K562 (cell line): ENCODE data around the gene CNKSR3. TPM values are rescaled to one million over a fixed set of nuclear protein-coding genes. Genes with fewer than 3 reads are reported as not detected.

Source experiments
- EP400 ChIP-seq: fragments of 450-650 bp; IDR thresholded peaks from 2 replicates; pipeline ENCODE4 v1.6.1; 2017; ENCODE audit warnings: antibody characterized with exemption, mild to moderate bottlenecking, moderate library complexity
- FOXJ3 ChIP-seq: sonication (generic); formaldehyde crosslinking; IDR thresholded peaks from 2 replicates; pipeline ENCODE4 v1.4.0; 2020; ENCODE audit warnings: mild to moderate bottlenecking, missing genetic modification reagents
- HDGF ChIP-seq: fragments of 450-650 bp; IDR thresholded peaks from 2 replicates; pipeline ENCODE4 v1.6.1; 2016
- KLF10 ChIP-seq: fragments of 250-450 bp; sonication (Bioruptor Pico); IDR thresholded peaks from 2 replicates; pipeline ENCODE4 v1.6.1; 2021; ENCODE audit warnings: matching md5 sums
- LCOR ChIP-seq: sonication (generic); formaldehyde crosslinking; IDR thresholded peaks from 2 replicates; pipeline ENCODE4 v1.8.0; 2022; ENCODE audit warnings: mild to moderate bottlenecking, missing genetic modification reagents
- LEF1 ChIP-seq: fragments of 450-650 bp; IDR thresholded peaks from 2 replicates; pipeline ENCODE4 v1.6.1; 2016; ENCODE audit warnings: mild to moderate bottlenecking
- MAZ ChIP-seq, 2 experiments: fragments of 450-650 bp in 1 of 2; sonication (generic) in 1 of 2; formaldehyde crosslinking; IDR thresholded peaks in 1 of 2; conservative IDR thresholded peaks in 1 of 2; 2 replicates each; pipeline versions ENCODE4 v1.4.0 to v1.5.0; 2020; ENCODE audit warnings: mild to moderate bottlenecking in 1 of 2, missing genetic modification reagents in 1 of 2
- MED1 ChIP-seq: sonication (generic); formaldehyde crosslinking; IDR thresholded peaks from 2 replicates; pipeline ENCODE4 v1.8.1; 2023; ENCODE audit warnings: missing genetic modification reagents, borderline replicate concordance
- NR1H2 ChIP-seq: sonication (generic); formaldehyde crosslinking; IDR thresholded peaks from 2 replicates; pipeline ENCODE4 v1.4.0; 2020; ENCODE audit warnings: mild to moderate bottlenecking, missing genetic modification reagents
- PHF8 ChIP-seq: fragments of 200-600 bp; sonication (generic); IDR thresholded peaks from 2 replicates; pipeline ENCODE4 v1.6.1; 2012; ENCODE audit warnings: mixed run types, mild to moderate bottlenecking, inconsistent platforms, low read length, moderate library complexity, borderline replicate concordance
- POU5F1 ChIP-seq: fragments of 150-350 bp; IDR thresholded peaks from 2 replicates; pipeline ENCODE4 v1.6.1; 2014; ENCODE audit warnings: borderline replicate concordance, low read length, low read depth, mild to moderate bottlenecking; ENCODE audit not compliant: partially characterized antibody
- RB1 ChIP-seq: fragments of 450-650 bp; IDR thresholded peaks from 2 replicates; pipeline ENCODE4 v1.6.1; 2017; ENCODE audit warnings: low read depth, mild to moderate bottlenecking
- RBBP5 ChIP-seq: fragments of 200-600 bp; sonication (generic); IDR thresholded peaks from 2 replicates; pipeline ENCODE4 v1.6.1; 2012; ENCODE audit warnings: borderline replicate concordance, mild to moderate bottlenecking, low read length, control low read depth, inconsistent platforms; ENCODE audit not compliant: insufficient read depth, poor library complexity, severe bottlenecking
- RBM39 ChIP-seq: fragments of 200-400 bp; formaldehyde crosslinking; optimal IDR thresholded peaks from 2 replicates; pipeline ENCODE3; 2018; ENCODE audit warnings: low read depth, low read length
- SMAD4 ChIP-seq: fragments of 250-450 bp; sonication (Bioruptor Pico); conservative IDR thresholded peaks from 2 replicates; pipeline ENCODE4 v1.8.0; 2021; ENCODE audit warnings: inconsistent platforms, mild to moderate bottlenecking, moderate library complexity
- TBP ChIP-seq: optimal IDR thresholded peaks from 2 replicates; pipeline ENCODE3; 2011; ENCODE audit warnings: low read depth, low read length, improper control_type of control experiment
- ZKSCAN1 ChIP-seq: fragments of 150-350 bp; IDR thresholded peaks from 2 replicates; pipeline ENCODE4 v1.6.1; 2016; ENCODE audit warnings: low read depth, low read length
- ZNF224 ChIP-seq: sonication (generic); formaldehyde crosslinking; IDR thresholded peaks from 2 replicates; pipeline ENCODE4 v1.8.0; 2022; ENCODE audit warnings: mild to moderate bottlenecking, missing genetic modification reagents
- ZNF507 ChIP-seq: conservative IDR thresholded peaks from 2 replicates; pipeline ENCODE4 v1.6.1; 2017; ENCODE audit warnings: missing genetic modification characterization, missing compliant biosample characterization
- ZNF583 ChIP-seq: fragments of 250-450 bp; sonication (Bioruptor Pico); IDR thresholded peaks from 2 replicates; pipeline ENCODE4 v1.4.0; 2020
- ZNF76 ChIP-seq: fragments of 250-450 bp; sonication (Bioruptor Pico); IDR thresholded peaks from 2 replicates; pipeline ENCODE4 v1.4.0; 2020; ENCODE audit warnings: mild to moderate bottlenecking, moderate library complexity, borderline replicate concordance
- polyA plus RNA-seq, 8 experiments: library from polyadenylated mRNA; depleted of rRNA in 4 of 8; stranded (reverse) in 5 of 8; unstranded in 3 of 8; fragments of >200 nt; fragmentation: Nextera tagmentation in 2 of 8; fragmentation: Illumina TruSeq in 1 of 8; extraction: Ambion mirVana in 2 of 8; extraction: Trizol in 1 of 8; gene quantifications; 2 replicates each; pipeline versions ENCODE4 v1.2.1 to v1.2.3, GENCODE V29; 2011 to 2014; ENCODE audit warnings: inconsistent platforms in 1 of 8, missing spikeins in 1 of 8
- total RNA-seq, 7 experiments: library from RNA; depleted of rRNA in 6 of 7; stranded (reverse); fragments of >200 nt in 6 of 7; fragmentation: Illumina TruSeq in 2 of 7; extraction: Trizol in 2 of 7; gene quantifications; 2 replicates each; pipeline versions ENCODE4 v1.2.1 to v1.2.3, GENCODE V29; 2011 to 2021; ENCODE audit warnings: low replicate concordance in 1 of 7
- TF ChIP-seq, protein P1 (sequence below): sonication (generic); formaldehyde crosslinking; IDR thresholded peaks from 2 replicates; pipeline ENCODE4 v1.8.0; 2022; ENCODE audit warnings: mild to moderate bottlenecking, missing genetic modification reagents
- TF ChIP-seq, protein P2 (sequence below): sonication (generic); formaldehyde crosslinking; IDR thresholded peaks from 2 replicates; pipeline ENCODE4 v1.9.0; 2022; ENCODE audit warnings: mild to moderate bottlenecking, missing genetic modification reagents
- TF ChIP-seq, protein P3 (sequence below): sonication (generic); formaldehyde crosslinking; IDR thresholded peaks from 2 replicates; pipeline ENCODE4 v1.8.0; 2023; ENCODE audit warnings: mild to moderate bottlenecking, missing genetic modification reagents

The CNKSR3 gene
- total and polyA plus RNA-seq, 9 of the 15 experiments (the other 6 are each of a cell fraction or from before 2014, with no cell fraction given) = 4.5 to 29.6 (median 9.5) TPM

DNA sequence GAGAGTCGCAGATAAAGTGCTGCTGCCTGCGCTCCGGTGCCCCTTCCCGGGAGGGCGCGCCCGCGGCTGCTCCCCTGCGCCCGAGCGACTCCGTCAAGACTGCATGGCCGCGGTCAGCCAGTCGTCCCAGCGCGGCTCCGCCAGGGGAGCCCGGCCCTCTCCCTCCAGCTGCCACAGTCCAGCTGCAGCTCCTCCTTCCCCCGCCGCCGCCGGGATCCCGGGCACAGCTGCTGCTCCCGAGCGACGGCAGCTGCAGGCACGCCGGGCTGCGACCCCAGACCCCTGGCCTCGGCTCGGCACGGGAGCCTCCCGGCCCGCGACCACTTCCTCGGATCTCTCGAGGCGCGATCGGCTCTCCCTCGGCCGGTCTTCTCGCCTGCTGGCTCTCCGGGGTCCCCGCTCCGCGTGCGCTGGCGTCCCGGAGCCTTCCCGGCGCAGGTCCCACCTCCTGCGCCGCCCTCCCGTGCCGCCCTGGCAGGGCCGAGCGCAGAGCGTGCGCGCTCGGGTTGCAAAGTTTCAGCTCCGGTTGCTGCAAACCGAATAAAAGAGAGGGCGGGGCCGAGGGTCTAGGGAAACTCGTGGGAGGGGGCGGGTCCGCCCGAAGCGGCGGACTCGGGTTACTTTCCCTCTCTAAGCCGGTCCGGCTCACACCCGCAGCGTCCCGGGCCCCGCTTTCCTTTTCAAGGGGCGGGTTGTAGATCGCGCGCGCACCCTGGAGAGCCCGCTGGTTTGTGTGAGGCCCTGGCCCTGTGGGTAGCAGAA lies at the start of gene CNKSR3 (continued):
- TF ChIP-seq LEF1 (peak; percentile 30; the same call in 1 of the 2 replicates), ZKSCAN1 (no peak), RBM39 (no peak), TBP (peak; percentile 6), NR1H2 (CRISPR knock-in tag) (peak; percentile 90; the same call in 1 of the 2 replicates), MED1 (no peak), ZNF224 (CRISPR knock-in tag) (peak; percentile 36; the same call in 1 of the 2 replicates), RBBP5 (peak; percentile 92), RB1 (peak; percentile 60; the same call in 1 of the 2 replicates), ZNF507 (tag) (no peak), MAZ (CRISPR knock-in tag; conservative IDR thresholded peaks at IDR 0.05 in 1 of 2, IDR thresholded peaks at IDR 0.05 in 1 of 2) (peak; percentile 70 to 75), KLF10 (CRISPR knock-in tag) (no peak), LCOR (CRISPR knock-in tag) (peak; percentile 47; the same call in 1 of the 2 replicates), SMAD4 (CRISPR knock-in tag) (no peak), HDGF (no peak), POU5F1 (no peak), EP400 (peak; percentile 44; the same call in 1 of the 2 replicates), ZNF76 (CRISPR knock-in tag) (no peak), FOXJ3 (CRISPR knock-in tag) (no peak), ZNF583 (0 out of 2 replicates have a peak, but pooled peaks have one; percentile 32), PHF8 (peak; percentile 80; the same call in 1 of the 2 replicates)
- TF ChIP-seq, protein P1, sequence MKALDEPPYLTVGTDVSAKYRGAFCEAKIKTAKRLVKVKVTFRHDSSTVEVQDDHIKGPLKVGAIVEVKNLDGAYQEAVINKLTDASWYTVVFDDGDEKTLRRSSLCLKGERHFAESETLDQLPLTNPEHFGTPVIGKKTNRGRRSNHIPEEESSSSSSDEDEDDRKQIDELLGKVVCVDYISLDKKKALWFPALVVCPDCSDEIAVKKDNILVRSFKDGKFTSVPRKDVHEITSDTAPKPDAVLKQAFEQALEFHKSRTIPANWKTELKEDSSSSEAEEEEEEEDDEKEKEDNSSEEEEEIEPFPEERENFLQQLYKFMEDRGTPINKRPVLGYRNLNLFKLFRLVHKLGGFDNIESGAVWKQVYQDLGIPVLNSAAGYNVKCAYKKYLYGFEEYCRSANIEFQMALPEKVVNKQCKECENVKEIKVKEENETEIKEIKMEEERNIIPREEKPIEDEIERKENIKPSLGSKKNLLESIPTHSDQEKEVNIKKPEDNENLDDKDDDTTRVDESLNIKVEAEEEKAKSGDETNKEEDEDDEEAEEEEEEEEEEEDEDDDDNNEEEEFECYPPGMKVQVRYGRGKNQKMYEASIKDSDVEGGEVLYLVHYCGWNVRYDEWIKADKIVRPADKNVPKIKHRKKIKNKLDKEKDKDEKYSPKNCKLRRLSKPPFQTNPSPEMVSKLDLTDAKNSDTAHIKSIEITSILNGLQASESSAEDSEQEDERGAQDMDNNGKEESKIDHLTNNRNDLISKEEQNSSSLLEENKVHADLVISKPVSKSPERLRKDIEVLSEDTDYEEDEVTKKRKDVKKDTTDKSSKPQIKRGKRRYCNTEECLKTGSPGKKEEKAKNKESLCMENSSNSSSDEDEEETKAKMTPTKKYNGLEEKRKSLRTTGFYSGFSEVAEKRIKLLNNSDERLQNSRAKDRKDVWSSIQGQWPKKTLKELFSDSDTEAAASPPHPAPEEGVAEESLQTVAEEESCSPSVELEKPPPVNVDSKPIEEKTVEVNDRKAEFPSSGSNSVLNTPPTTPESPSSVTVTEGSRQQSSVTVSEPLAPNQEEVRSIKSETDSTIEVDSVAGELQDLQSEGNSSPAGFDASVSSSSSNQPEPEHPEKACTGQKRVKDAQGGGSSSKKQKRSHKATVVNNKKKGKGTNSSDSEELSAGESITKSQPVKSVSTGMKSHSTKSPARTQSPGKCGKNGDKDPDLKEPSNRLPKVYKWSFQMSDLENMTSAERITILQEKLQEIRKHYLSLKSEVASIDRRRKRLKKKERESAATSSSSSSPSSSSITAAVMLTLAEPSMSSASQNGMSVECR = peak; percentile 85
- TF ChIP-seq, protein P2, sequence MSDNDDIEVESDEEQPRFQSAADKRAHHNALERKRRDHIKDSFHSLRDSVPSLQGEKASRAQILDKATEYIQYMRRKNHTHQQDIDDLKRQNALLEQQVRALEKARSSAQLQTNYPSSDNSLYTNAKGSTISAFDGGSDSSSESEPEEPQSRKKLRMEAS (CRISPR knock-in tag) = peak; percentile 83
- TF ChIP-seq, protein P3, sequence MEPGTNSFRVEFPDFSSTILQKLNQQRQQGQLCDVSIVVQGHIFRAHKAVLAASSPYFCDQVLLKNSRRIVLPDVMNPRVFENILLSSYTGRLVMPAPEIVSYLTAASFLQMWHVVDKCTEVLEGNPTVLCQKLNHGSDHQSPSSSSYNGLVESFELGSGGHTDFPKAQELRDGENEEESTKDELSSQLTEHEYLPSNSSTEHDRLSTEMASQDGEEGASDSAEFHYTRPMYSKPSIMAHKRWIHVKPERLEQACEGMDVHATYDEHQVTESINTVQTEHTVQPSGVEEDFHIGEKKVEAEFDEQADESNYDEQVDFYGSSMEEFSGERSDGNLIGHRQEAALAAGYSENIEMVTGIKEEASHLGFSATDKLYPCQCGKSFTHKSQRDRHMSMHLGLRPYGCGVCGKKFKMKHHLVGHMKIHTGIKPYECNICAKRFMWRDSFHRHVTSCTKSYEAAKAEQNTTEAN (CRISPR knock-in tag) = peak; percentile 49; the same call in 1 of the 2 replicates
